MM.1S (cell line): ENCODE measurements around the gene DGLUCY.

Experiments used
- CTCF ChIP-seq: fragments of 300-600 bp; sonication (generic); IDR thresholded peaks from 2 replicates; pipeline ENCODE4 v1.5.1; 2016; ENCODE audit warnings: antibody characterized with exemption, low read length, mixed read lengths
- EZH2phosphoT487 ChIP-seq: fragments of 300-600 bp; sonication (generic); IDR thresholded peaks from 2 replicates; pipeline ENCODE4 v1.6.1; 2018; ENCODE audit warnings: antibody characterized with exemption, low read length

- no peak for TF ChIP-seq EZH2phosphoT487
- no peak for TF ChIP-seq CTCF
Measured at GRCh38 chr14:91113829-91114078, at the start of gene DGLUCY.
